K562 (cell line): ENCODE data around the gene OST4. TPM values are rescaled to one million over a fixed set of nuclear protein-coding genes. Genes with fewer than 3 reads are reported as not detected.

ENCODE experiments used
- NBN ChIP-seq: fragments of 450-650 bp; IDR thresholded peaks from 2 replicates; pipeline ENCODE4 v1.6.1; 2016; ENCODE audit warnings: low read depth, mild to moderate bottlenecking
- TEAD2 ChIP-seq: fragments of 450-650 bp; IDR thresholded peaks from 2 replicates; pipeline ENCODE4 v1.6.1; 2016; ENCODE audit warnings: missing genetic modification characterization, control low read depth, missing compliant biosample characterization
- YY1 ChIP-seq, 3 experiments: IDR thresholded peaks; 2 replicates each; pipeline ENCODE4 v1.6.1; 2011; ENCODE audit warnings: low read length in 2 of 3, mild to moderate bottlenecking in 2 of 3, moderate library complexity in 2 of 3, borderline replicate concordance in 1 of 3, control low read depth in 1 of 3, low read depth in 1 of 3; ENCODE audit not compliant: insufficient read depth in 3 of 3, insufficient replicate concordance in 2 of 3, control insufficient read depth in 1 of 3, insufficient read length in 1 of 3; ENCODE audit errors: extremely low read depth in 1 of 3
- ZNF140 ChIP-seq: fragments of 250-450 bp; sonication (Bioruptor Pico); IDR thresholded peaks from 2 replicates; pipeline ENCODE4 v1.8.0; 2021; ENCODE audit warnings: moderate library complexity, mild to moderate bottlenecking, inconsistent platforms
- ZNF41 ChIP-seq: fragments of 250-450 bp; sonication (Bioruptor Pico); conservative IDR thresholded peaks from 2 replicates; pipeline ENCODE4 v1.4.0; 2020; ENCODE audit warnings: mild to moderate bottlenecking
- ZNF717 ChIP-seq: fragments of 250-450 bp; sonication (Bioruptor Pico); IDR thresholded peaks from 2 replicates; pipeline ENCODE4 v1.5.0; 2021
- polyA plus RNA-seq, 8 experiments: library from polyadenylated mRNA; depleted of rRNA in 4 of 8; stranded (reverse) in 5 of 8; unstranded in 3 of 8; fragments of >200 nt; fragmentation: Nextera tagmentation in 2 of 8; fragmentation: Illumina TruSeq in 1 of 8; extraction: Ambion mirVana in 2 of 8; extraction: Trizol in 1 of 8; gene quantifications; 2 replicates each; pipeline versions ENCODE4 v1.2.1 to v1.2.3, GENCODE V29; 2011 to 2014; ENCODE audit warnings: inconsistent platforms in 1 of 8, missing spikeins in 1 of 8
- total RNA-seq, 7 experiments: library from RNA; depleted of rRNA in 6 of 7; stranded (reverse); fragments of >200 nt in 6 of 7; fragmentation: Illumina TruSeq in 2 of 7; extraction: Trizol in 2 of 7; gene quantifications; 2 replicates each; pipeline versions ENCODE4 v1.2.1 to v1.2.3, GENCODE V29; 2011 to 2021; ENCODE audit warnings: low replicate concordance in 1 of 7
- TF ChIP-seq, protein P1 (sequence below), 2 experiments: fragments of 450-650 bp; IDR thresholded peaks; 2 replicates each; pipeline ENCODE4 v1.6.1; 2016; ENCODE audit warnings: mild to moderate bottlenecking in 2 of 2, borderline replicate concordance in 1 of 2, low read depth in 1 of 2, moderate library complexity in 1 of 2
- TF ChIP-seq, protein P2 (sequence below), 2 experiments: IDR thresholded peaks in 1 of 2; conservative IDR thresholded peaks in 1 of 2; 2 replicates each; pipeline ENCODE4 v1.6.1; 2016; ENCODE audit warnings: low read depth in 2 of 2, mild to moderate bottlenecking in 1 of 2, missing compliant biosample characterization in 1 of 2, missing genetic modification characterization in 1 of 2, moderate library complexity in 1 of 2
- TF ChIP-seq, protein P3 (sequence below): fragments of 450-650 bp; IDR thresholded peaks from 2 replicates; pipeline ENCODE4 v1.6.1; 2016; ENCODE audit warnings: antibody characterized with exemption
- TF ChIP-seq, protein P4 (sequence below): fragments of 250-450 bp; sonication (Bioruptor Pico); IDR thresholded peaks from 2 replicates; pipeline ENCODE4 v1.5.0; 2021; ENCODE audit warnings: mild to moderate bottlenecking, borderline replicate concordance

Gene OST4
- total and polyA plus RNA-seq, 9 of the 15 experiments (the other 6 are each of a cell fraction or from before 2014, with no cell fraction given): 186 to 1,155 (median 355) TPM

DNA sequence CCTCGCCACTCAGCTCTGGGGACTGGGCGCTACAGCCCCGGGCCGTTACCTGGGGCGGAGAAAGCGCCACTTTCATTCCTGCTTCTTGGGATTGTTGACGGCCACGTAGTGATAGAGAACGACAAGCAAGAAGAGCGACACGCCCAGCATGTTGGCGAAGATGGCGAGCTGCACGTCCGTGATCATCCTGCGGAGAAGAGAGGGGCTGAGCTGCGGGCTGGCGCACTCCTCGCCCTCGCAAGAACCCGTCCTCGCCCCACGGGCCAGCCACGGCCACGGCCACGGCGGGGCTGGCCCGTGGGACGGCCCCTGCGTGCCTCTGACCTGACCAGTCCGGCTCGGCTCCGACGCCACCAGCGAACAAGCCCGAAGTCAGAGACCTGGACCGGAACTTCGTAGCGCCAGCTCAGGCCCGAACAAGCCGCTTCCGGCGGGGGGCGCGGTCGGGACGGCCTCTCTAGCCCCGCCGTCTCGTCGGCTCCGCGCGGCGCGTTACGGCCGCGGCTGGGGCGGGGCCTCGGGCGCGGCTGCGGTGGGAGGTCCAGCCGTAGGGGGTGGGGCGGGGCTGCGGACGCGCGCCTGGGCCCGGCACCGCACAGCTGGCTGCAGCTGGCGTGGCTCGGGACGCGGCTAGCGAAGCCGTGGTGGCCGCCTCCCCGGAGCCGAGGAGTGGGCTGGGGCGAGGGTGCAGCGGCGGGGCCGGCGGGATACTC lies at the start of gene OST4 (continued):
- TF ChIP-seq, protein P1, sequence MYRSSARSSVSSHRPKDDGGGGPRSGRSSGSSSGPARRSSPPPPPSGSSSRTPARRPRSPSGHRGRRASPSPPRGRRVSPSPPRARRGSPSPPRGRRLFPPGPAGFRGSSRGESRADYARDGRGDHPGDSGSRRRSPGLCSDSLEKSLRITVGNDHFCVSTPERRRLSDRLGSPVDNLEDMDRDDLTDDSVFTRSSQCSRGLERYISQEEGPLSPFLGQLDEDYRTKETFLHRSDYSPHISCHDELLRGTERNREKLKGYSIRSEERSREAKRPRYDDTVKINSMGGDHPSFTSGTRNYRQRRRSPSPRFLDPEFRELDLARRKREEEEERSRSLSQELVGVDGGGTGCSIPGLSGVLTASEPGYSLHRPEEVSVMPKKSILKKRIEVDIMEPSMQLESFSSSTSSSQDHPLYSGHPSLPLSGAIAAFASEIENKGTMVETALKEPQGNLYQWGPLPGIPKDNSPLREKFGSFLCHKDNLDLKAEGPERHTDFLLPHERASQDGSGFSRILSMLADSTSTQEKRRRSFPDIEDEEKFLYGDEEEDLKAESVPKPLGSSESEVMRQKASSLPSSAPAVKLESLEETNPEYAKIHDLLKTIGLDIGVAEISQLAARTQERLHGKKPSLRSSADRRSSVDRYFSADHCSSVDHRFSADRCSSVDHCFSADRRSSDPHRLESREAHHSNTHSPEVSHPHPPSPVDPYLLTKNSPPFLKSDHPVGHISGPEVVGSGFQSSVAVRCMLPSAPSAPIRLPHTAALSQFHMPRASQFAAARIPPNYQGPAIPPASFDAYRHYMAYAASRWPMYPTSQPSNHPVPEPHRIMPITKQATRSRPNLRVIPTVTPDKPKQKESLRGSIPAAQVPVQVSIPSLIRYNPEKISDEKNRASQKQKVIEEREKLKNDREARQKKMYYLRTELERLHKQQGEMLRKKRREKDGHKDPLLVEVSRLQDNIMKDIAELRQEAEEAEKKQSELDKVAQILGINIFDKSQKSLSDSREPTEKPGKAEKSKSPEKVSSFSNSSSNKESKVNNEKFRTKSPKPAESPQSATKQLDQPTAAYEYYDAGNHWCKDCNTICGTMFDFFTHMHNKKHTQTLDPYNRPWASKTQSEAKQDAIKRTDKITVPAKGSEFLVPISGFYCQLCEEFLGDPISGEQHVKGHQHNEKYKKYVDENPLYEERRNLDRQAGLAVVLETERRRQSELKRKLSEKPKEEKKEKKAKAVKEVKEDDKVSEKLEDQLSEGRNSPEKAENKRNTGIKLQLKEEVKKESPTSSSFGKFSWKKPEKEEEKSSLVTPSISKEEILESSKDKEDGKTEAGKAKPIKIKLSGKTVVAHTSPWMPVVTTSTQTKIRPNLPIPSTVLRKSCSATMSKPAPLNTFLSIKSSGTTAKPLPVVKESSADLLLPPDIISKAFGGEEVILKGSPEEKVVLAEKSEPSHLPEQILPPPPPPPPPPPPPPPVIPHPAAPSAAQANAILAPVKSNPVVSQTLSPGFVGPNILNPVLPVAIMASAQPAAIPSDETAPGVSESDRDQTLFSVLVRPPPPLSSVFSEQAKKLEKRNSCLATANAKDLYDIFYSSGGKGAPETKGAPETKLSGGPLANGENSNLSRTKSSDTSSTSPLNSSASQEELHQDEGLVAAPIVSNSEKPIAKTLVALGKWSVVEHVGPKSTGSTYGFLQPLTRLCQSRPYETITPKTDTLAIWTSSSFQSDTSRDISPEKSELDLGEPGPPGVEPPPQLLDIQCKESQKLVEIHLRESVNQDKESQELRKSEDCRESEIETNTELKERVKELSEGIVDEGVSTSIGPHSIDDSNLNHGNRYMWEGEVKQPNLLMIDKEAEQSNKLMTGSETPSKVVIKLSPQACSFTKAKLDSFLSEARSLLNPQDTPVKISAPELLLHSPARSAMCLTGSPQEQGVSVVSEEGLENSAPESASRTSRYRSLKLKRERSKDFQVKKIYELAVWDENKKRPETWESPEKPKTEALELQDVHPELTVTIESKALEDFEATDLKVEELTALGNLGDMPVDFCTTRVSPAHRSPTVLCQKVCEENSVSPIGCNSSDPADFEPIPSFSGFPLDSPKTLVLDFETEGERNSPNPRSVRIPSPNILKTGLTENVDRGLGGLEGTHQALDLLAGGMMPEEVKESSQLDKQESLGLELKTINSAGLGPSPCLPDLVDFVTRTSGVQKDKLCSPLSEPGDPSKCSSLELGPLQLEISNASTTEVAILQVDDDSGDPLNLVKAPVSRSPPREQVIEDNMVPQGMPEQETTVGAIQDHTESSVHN (IDR thresholded peaks at IDR 0.05; ENCODE audit: borderline replicate concordance in 1 of 2, low read depth in 1 of 2): no peak
- TF ChIP-seq, protein P2, sequence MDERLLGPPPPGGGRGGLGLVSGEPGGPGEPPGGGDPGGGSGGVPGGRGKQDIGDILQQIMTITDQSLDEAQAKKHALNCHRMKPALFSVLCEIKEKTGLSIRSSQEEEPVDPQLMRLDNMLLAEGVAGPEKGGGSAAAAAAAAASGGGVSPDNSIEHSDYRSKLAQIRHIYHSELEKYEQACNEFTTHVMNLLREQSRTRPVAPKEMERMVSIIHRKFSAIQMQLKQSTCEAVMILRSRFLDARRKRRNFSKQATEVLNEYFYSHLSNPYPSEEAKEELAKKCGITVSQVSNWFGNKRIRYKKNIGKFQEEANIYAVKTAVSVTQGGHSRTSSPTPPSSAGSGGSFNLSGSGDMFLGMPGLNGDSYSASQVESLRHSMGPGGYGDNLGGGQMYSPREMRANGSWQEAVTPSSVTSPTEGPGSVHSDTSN (CRISPR knock-in tag; IDR thresholded peaks at IDR 0.05; ENCODE audit: low read depth): no peak
- TF ChIP-seq, protein P2 (tag; conservative IDR thresholded peaks at IDR 0.05; ENCODE audit: low read depth): no peak
- peak in 2 of 3 experiments; percentile 46 to 77 for TF ChIP-seq YY1 (IDR thresholded peaks at IDR 0.05; ENCODE audit: borderline replicate concordance in 1 of 3, control insufficient read depth in 1 of 3, extremely low read depth in 1 of 3, insufficient read depth in 3 of 3, insufficient read length in 1 of 3, insufficient replicate concordance in 2 of 3, low read depth in 1 of 3, low read length in 2 of 3)
- no peak for TF ChIP-seq NBN
- no peak for TF ChIP-seq ZNF41 (CRISPR knock-in tag)
- TF ChIP-seq ZNF717 (CRISPR knock-in tag): no peak
- TF ChIP-seq, protein P3, sequence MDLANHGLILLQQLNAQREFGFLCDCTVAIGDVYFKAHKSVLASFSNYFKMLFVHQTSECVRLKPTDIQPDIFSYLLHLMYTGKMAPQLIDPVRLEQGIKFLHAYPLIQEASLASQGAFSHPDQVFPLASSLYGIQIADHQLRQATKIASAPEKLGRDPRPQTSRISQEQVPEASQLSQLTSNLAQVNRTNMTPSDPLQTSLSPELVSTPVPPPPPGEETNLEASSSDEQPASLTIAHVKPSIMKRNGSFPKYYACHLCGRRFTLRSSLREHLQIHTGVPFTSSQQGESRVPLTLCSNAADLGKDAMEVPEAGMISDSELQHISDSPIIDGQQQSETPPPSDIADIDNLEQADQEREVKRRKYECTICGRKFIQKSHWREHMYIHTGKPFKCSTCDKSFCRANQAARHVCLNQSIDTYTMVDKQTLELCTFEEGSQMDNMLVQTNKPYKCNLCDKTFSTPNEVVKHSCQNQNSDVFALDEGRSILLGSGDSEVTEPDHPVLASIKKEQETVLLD: no peak
- TF ChIP-seq, protein P4, sequence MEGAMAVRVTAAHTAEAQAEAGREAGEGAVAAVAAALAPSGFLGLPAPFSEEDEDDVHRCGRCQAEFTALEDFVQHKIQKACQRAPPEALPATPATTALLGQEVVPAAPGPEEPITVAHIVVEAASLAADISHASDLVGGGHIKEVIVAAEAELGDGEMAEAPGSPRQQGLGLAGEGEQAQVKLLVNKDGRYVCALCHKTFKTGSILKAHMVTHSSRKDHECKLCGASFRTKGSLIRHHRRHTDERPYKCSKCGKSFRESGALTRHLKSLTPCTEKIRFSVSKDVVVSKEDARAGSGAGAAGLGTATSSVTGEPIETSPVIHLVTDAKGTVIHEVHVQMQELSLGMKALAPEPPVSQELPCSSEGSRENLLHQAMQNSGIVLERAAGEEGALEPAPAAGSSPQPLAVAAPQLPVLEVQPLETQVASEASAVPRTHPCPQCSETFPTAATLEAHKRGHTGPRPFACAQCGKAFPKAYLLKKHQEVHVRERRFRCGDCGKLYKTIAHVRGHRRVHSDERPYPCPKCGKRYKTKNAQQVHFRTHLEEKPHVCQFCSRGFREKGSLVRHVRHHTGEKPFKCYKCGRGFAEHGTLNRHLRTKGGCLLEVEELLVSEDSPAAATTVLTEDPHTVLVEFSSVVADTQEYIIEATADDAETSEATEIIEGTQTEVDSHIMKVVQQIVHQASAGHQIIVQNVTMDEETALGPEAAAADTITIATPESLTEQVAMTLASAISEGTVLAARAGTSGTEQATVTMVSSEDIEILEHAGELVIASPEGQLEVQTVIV (CRISPR knock-in tag): peak; percentile 79; the same call in 1 of the 2 replicates
- no peak for TF ChIP-seq TEAD2
- TF ChIP-seq ZNF140: no peak
